ENCODE measurements around the gene RNF130.

The RNF130 gene

GRCh38 chr5:180071531-180072255 lies at the start of gene RNF130:
Gene RNF130, minus strand, starts transcription at chr5:180071759. Its CDS starts 57 bp downstream, at chr5:180071702.
- H3K4me3 ChIP-seq (replicated peaks; ENCODE audit: low read depth, low read length): peak within 1 kb of the TSS; percentile 70
- TF ChIP-seq CTCF (IDR thresholded peaks at IDR 0.05; ENCODE audit: low read length, missing control alignments): no peak
- DNase-seq (ENCODE audit: low read depth): peak; percentile 95

GRCh38 chr5:180120237-180121101 lies 48.9 kb upstream of the RNF130 start:
- H3K4me3 ChIP-seq (replicated peaks; ENCODE audit: low read depth, low read length): no peak overlapping the region
- no peak for TF ChIP-seq CTCF (IDR thresholded peaks at IDR 0.05; ENCODE audit: low read length, missing control alignments)
- no peak for DNase-seq (ENCODE audit: low read depth)

- no peak for TF ChIP-seq CTCF (IDR thresholded peaks at IDR 0.05; ENCODE audit: low read length, missing control alignments)
- no peak overlapping the region for H3K4me3 ChIP-seq (replicated peaks; ENCODE audit: low read depth, low read length)
Observed at GRCh38 chr5:180119903-180120236, 48.3 kb upstream of the RNF130 start.

GRCh38 chr5:180119031-180119902 lies 47.7 kb upstream of the RNF130 start:
- no peak for DNase-seq (ENCODE audit: low read depth)
- no peak for TF ChIP-seq CTCF (IDR thresholded peaks at IDR 0.05; ENCODE audit: low read length, missing control alignments)
- no peak overlapping the region for H3K4me3 ChIP-seq (replicated peaks; ENCODE audit: low read depth, low read length)

More at GRCh38 chr5:180119903-180120236, 48.3 kb upstream of the RNF130 start:
- no peak for DNase-seq (ENCODE audit: low read depth)

- TF ChIP-seq CTCF (IDR thresholded peaks at IDR 0.05; ENCODE audit: low read length, missing control alignments): no peak
- DNase-seq (ENCODE audit: low read depth): no peak
- no peak overlapping the region for H3K4me3 ChIP-seq (replicated peaks; ENCODE audit: low read depth, low read length)
Observed at GRCh38 chr5:180118391-180118791, 46.8 kb upstream of the RNF130 start.

GRCh38 chr5:180117000-180117725 lies 45.6 kb upstream of the RNF130 start:
- no peak overlapping the region for H3K4me3 ChIP-seq (replicated peaks; ENCODE audit: low read depth, low read length)
- no peak for TF ChIP-seq CTCF (IDR thresholded peaks at IDR 0.05; ENCODE audit: low read length, missing control alignments)
- DNase-seq (ENCODE audit: low read depth): no peak
